RPMI7951 (cell line): ENCODE results near the gene R3HCC1L. TPM values are rescaled to one million over a fixed set of nuclear protein-coding genes. Genes with fewer than 3 reads are reported as not detected.
"Not testable (repeated sequence)": the region's sequence is repeated elsewhere in the genome, so short reads cannot be mapped to it uniquely, and the experiment has no call there.

Source experiments
- DNase-seq: peaks from one replicate; pipeline ENCODE4 v3.0.0-alpha.2; 2012; ENCODE audit warnings: low read depth
- total RNA-seq: library from RNA; depleted of rRNA; stranded (reverse); fragments of >200 nt; shearing (Covaris generic); gene quantifications from 2 replicates; pipeline ENCODE4 v1.2.3, GENCODE V29; 2014

R3HCC1L gene
- total RNA-seq, 1 experiment from 2014 or later: 12.5 TPM

- DNase-seq: no peak
Observed at GRCh38 chr10:98172495-98172894, 38.0 kb downstream of the R3HCC1L start.

GRCh38 chr10:98173260-98173659 lies 38.8 kb downstream of the R3HCC1L start:
- no peak for DNase-seq

- not testable (repeated sequence) for DNase-seq
Observed at GRCh38 chr10:98182351-98182915, 48.0 kb downstream of the R3HCC1L start.

GRCh38 chr10:98186681-98187080 lies 52.2 kb downstream of the R3HCC1L start:
- DNase-seq: no peak

GRCh38 chr10:98190773-98191172 lies 56.3 kb downstream of the R3HCC1L start:
- not testable (repeated sequence) for DNase-seq

- no peak for DNase-seq
Observed at GRCh38 chr10:98193037-98193436, 58.6 kb downstream of the R3HCC1L start.

- no peak for DNase-seq
Observed at GRCh38 chr10:98194633-98195032, 60.2 kb downstream of the R3HCC1L start.

GRCh38 chr10:98195120-98195519 lies 60.7 kb downstream of the R3HCC1L start:
- no peak for DNase-seq

GRCh38 chr10:98196985-98197384 lies 62.5 kb downstream of the R3HCC1L start:
- DNase-seq: no peak

- DNase-seq: no peak
Observed at GRCh38 chr10:98201760-98202159, 67.3 kb downstream of the R3HCC1L start.

GRCh38 chr10:98202378-98202777 lies 67.9 kb downstream of the R3HCC1L start:
- no peak for DNase-seq

GRCh38 chr10:98205351-98205750 lies 70.9 kb downstream of the R3HCC1L start:
- DNase-seq: no peak

GRCh38 chr10:98208925-98209324 lies 74.5 kb downstream of the R3HCC1L start:
- DNase-seq: no peak

GRCh38 chr10:98209441-98209840 lies 75.0 kb downstream of the R3HCC1L start:
- no peak for DNase-seq

- no peak for DNase-seq
Observed at GRCh38 chr10:98212196-98212595, 77.7 kb downstream of the R3HCC1L start.

GRCh38 chr10:98213740-98214139 lies 79.3 kb downstream of the R3HCC1L start:
- DNase-seq: no peak

- DNase-seq: no peak
Observed at GRCh38 chr10:98215373-98215772, 80.9 kb downstream of the R3HCC1L start.

- DNase-seq: no peak
Observed at GRCh38 chr10:98217801-98218200, 83.3 kb downstream of the R3HCC1L start.

GRCh38 chr10:98223874-98224273 lies 89.4 kb downstream of the R3HCC1L start:
- DNase-seq: no peak

GRCh38 chr10:98224509-98224908 lies 90.1 kb downstream of the R3HCC1L start:
- DNase-seq: no peak

GRCh38 chr10:98224996-98225395 lies 90.5 kb downstream of the R3HCC1L start:
- no peak for DNase-seq

- DNase-seq: no peak
Observed at GRCh38 chr10:98226508-98227144, 92.2 kb downstream of the R3HCC1L start.

GRCh38 chr10:98227713-98228112 lies 93.3 kb downstream of the R3HCC1L start:
- not testable (repeated sequence) for DNase-seq

GRCh38 chr10:98228266-98228665 lies 93.8 kb downstream of the R3HCC1L start:
- DNase-seq: not testable (repeated sequence)
